Activated naive CD8-positive, alpha-beta T cell treated with anti-CD3 and anti-CD28 coated beads for 36 hours (primary cell): ENCODE data around the gene MORC1. TPM values are rescaled to one million over a fixed set of nuclear protein-coding genes. Genes with fewer than 3 reads are reported as not detected.

ENCODE experiments used
- DNase-seq: peaks from one replicate; pipeline ENCODE4 v3.0.0; 2021
- H3K27ac Mint-ChIP-seq: one replicate; pipeline ENCODE4 v1.8.0; 2022; ENCODE audit warnings: mild to moderate bottlenecking, moderate library complexity, mixed read lengths
- H3K27me3 Mint-ChIP-seq: one replicate; pipeline ENCODE4 v1.8.0; 2022; ENCODE audit warnings: mild to moderate bottlenecking, mixed read lengths
- H3K36me3 Mint-ChIP-seq: one replicate; pipeline ENCODE4 v1.8.0; 2021; ENCODE audit warnings: mild to moderate bottlenecking, mixed read lengths
- H3K4me1 Mint-ChIP-seq: one replicate; pipeline ENCODE4 v1.8.0; 2021; ENCODE audit warnings: mixed read lengths
- H3K4me3 Mint-ChIP-seq: one replicate; pipeline ENCODE4 v1.8.0; 2022; ENCODE audit warnings: mild to moderate bottlenecking, moderate library complexity, mixed read lengths
- H3K9me3 Mint-ChIP-seq: one replicate; pipeline ENCODE4 v1.8.0; 2022; ENCODE audit warnings: mixed read lengths
- total RNA-seq, 2 experiments: library from RNA; stranded (reverse); gene quantifications; one replicate each; pipeline ENCODE4 v1.2.3, GENCODE V29; 2021

The MORC1 gene
- total RNA-seq, 2 experiments from 2014 or later = not detected

DNA sequence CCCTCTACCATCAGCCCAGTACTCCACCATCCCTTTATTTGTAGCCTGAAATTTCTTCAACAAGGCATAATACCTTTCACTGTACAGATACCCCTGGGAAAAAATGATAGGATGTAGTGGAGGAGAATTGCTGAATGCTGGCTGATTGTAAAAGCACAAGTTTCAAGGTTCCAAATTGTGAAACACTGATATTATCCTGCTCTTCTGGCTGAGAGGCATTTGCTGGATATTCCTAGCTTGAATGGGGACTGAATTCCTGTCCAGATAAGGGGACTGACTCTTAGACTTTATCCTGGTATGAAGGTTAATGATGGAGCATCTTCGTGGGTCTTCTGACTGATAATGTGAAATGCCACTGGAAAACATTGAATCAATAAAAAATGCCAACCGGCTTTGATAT lies 9.6 kb upstream of the MORC1 start:
- peaks cover 7% of the 10 kb centered on the region for H3K27me3 Mint-ChIP-seq
- H3K4me1 Mint-ChIP-seq = no peaks in the 10 kb centered on the region
- H3K36me3 Mint-ChIP-seq = no peaks in the 10 kb centered on the region
- no peak overlapping the region for H3K4me3 Mint-ChIP-seq
- peaks cover 3% of the 10 kb centered on the region for H3K9me3 Mint-ChIP-seq
- no peak for DNase-seq
- H3K27ac Mint-ChIP-seq = no peak overlapping the region

DNA sequence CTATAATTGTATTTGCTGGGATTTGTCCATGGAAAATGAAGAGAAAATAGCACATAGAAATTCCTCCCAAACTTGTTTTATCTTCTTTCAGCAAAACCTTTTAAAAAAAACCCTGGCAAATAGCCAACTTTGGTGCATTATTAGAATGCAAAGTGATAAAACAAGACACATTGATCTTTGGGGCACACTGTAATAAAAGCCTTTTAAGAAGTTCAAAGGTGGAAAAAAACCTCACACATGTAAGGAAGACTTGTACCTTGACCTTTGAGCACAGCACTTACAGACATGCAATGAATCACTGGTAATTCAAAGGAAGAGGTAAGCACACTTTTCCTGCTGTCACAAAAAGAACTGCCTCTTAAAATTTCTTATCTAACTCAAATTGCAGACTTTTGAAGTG lies 8.0 kb upstream of the MORC1 start:
- Mint-ChIP-seq H3K27me3 (peaks cover 7% of the 10 kb centered on the region), H3K4me3 (no peak overlapping the region), H3K27ac (no peak overlapping the region), H3K36me3 (no peaks in the 10 kb centered on the region), H3K4me1 (no peaks in the 10 kb centered on the region), H3K9me3 (peaks cover 3% of the 10 kb centered on the region)
- no peak for DNase-seq

DNA sequence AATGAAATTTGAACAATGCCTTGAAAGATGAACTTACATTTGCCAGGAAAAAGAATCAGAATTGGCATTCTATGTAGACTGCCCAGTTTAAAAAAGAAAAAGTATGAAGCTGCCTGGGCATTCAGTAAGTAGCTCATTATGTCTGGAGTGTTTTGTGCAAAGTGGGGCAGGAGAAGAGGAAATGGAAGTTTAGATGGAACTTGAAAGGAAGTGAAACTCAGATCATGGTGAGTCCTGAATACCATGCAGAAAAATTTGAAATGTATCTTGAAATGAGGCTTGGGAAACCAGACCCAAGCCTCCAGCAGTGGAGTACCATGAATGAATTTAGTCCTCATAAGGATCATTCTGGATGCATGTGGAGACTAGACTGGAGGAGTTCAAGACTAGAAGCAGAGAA lies 4.8 kb upstream of the MORC1 start:
- Mint-ChIP-seq H3K9me3 (no peaks in the 10 kb centered on the region), H3K36me3 (no peaks in the 10 kb centered on the region), H3K27me3 (no peaks in the 10 kb centered on the region), H3K27ac (no peak overlapping the region), H3K4me3 (no peak overlapping the region), H3K4me1 (no peaks in the 10 kb centered on the region)
- no peak for DNase-seq

DNA sequence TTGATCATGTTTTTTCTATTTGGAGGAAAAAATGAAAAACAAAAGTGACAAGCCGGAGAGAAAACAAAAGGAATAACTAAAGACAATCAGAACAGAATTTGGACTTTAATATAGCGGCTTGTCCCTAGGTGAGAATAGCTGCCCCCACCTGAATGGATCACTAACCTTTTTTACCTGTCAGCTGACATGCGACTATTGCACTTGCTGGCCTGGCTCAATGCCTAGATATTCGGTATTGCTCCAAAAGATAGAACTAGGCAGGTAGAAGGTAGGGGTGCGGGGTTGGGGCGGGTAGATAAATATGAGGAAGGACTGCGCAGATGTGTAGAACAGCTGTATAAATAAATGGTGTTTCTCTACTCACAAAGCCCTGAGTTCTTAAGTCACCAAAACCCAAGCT lies 650 bp upstream of the MORC1 start:
- no peak for DNase-seq
- no peak overlapping the region for H3K27ac Mint-ChIP-seq
- H3K27me3 Mint-ChIP-seq = peaks cover 8% of the 10 kb centered on the region
- no peaks in the 10 kb centered on the region for H3K9me3 Mint-ChIP-seq
- H3K4me3 Mint-ChIP-seq = no peak overlapping the region
- H3K4me1 Mint-ChIP-seq = no peaks in the 10 kb centered on the region
- no peaks in the 10 kb centered on the region for H3K36me3 Mint-ChIP-seq

DNA sequence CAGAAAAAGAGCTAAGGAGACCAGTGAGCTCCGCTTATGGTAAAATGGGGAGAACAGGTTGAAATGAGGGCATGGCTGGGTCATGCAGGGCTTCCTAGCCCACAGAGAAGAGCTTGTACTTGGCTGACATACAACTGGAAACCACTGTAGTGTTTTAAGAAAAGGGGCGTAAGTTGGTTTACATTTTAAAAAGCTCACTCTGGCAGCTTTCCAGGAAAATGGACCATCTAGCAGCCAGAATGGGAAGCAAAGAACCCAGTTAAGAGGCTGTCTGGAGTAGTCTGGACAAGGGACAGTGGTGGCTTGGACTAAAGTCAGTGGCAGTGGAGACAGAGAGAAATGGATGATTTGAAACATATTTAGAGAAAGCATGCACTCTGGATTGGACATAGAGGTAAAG lies 1.9 kb downstream of the MORC1 start:
- H3K4me3 Mint-ChIP-seq = no peak overlapping the region
- DNase-seq = no peak
- H3K9me3 Mint-ChIP-seq = no peaks in the 10 kb centered on the region
- H3K27me3 Mint-ChIP-seq = peaks cover 8% of the 10 kb centered on the region
- H3K36me3 Mint-ChIP-seq = no peaks in the 10 kb centered on the region
- H3K27ac Mint-ChIP-seq = no peak overlapping the region
- H3K4me1 Mint-ChIP-seq = no peaks in the 10 kb centered on the region

DNA sequence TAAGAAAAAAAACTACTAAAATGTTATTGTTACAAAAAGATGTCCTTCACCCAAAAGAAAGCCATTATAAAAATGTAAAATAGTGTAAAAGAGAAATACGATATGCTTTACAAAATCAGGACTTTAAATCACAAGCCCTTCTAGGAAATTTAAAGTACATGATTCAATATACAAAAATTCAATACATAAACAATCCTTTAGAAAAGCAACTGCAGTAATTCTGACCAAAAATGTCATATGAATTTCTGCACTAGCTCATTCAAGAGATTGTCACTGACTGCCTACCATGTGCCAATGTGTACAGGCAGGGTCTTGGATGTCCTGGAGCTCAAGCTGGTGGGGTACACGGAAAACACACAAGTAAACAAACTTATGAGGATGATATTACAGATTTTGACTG lies 2.5 kb downstream of the MORC1 start:
- H3K27ac Mint-ChIP-seq = no peak overlapping the region
- H3K27me3 Mint-ChIP-seq = peaks cover 8% of the 10 kb centered on the region
- no peaks in the 10 kb centered on the region for H3K36me3 Mint-ChIP-seq
- no peak for DNase-seq
- no peaks in the 10 kb centered on the region for H3K9me3 Mint-ChIP-seq
- H3K4me1 Mint-ChIP-seq = no peaks in the 10 kb centered on the region
- H3K4me3 Mint-ChIP-seq = no peak overlapping the region

DNA sequence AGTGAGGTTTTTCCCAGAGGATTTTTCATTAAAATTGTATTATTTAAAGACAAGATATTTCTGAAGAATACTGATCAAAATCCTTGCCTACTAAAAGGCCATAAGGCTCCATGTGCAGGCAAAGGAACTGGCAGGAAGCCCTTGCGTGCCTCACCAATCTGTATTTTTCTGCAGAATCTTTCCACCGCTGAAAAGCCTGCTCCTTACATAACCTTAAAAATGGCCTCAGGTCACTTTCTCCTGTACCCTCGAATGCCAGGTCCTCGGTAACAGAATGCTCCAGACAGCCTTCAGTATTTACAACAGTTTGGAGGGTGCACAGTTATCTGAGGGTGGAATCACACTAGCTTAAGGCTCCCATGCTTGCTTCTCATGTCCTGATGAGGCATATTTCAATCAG lies 3.2 kb downstream of the MORC1 start:
- Mint-ChIP-seq H3K9me3 (no peaks in the 10 kb centered on the region), H3K4me3 (no peak overlapping the region), H3K27me3 (peaks cover 8% of the 10 kb centered on the region), H3K4me1 (no peaks in the 10 kb centered on the region), H3K27ac (no peak overlapping the region), H3K36me3 (no peaks in the 10 kb centered on the region)
- no peak for DNase-seq

DNA sequence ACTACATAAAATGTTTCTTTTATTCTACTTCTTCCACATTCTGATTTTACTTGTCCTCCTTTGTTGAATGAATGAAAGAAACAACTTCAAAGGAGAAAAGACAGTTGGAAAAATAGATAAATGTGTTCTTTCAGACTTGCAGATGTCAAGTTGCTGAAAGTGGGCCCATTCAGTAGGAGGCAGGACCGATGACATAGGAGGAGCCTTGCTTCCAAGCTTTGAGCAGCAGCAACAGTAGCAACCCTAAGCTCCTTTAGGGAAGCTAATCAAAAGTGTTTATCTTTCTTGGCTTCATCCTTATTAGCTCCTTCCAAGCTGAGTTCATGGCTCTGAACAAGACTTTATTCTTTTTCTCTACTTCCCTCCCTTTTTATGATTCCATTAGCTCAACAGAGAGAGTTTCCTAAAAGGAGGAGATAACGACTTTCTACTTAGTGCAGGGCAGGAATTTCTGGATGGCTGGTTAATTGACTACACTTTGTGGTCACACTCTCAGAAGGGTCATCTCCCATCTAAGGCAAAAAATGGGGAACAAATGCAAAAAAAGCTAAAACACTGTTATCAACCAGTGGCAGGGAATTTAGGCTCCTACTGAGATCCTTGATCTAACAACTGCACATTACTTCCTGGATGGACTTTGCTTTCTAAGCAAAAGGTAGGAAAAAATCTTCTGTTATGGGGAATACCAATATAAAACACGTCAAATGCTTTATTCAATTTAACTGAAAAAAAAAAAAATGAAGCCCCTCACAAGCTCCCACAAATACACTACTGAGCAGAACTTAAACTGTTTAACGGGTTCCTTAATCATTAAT lies 4.8 kb downstream of the MORC1 start:
- Mint-ChIP-seq H3K27ac (no peak overlapping the region), H3K9me3 (no peaks in the 10 kb centered on the region), H3K4me1 (no peaks in the 10 kb centered on the region), H3K36me3 (no peaks in the 10 kb centered on the region), H3K4me3 (no peak overlapping the region), H3K27me3 (peaks cover 8% of the 10 kb centered on the region)
- DNase-seq = no peak

DNA sequence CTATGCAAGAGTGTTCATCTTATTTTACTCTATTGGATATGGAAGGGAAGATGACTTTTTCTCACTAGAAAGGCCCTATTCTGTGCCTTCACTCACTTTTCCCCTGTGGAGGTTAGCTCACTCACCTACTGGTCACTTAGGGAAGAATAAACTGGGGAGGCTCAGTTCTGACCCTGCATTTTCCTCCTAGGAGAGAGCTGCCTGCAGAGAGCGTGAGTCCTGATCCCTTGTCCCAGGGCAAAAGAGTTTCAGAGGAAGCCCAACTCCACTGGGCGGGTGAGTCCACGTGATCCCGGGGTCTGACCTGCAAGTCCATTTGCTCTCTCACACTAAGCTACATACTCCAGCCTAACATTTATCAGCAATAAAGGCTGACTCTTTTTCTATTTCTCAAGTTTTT lies 8.4 kb downstream of the MORC1 start:
- Mint-ChIP-seq H3K9me3 (no peaks in the 10 kb centered on the region), H3K27ac (no peak overlapping the region), H3K4me3 (no peak overlapping the region), H3K4me1 (no peaks in the 10 kb centered on the region), H3K27me3 (peaks cover 4% of the 10 kb centered on the region), H3K36me3 (no peaks in the 10 kb centered on the region)
- DNase-seq = no peak

DNA sequence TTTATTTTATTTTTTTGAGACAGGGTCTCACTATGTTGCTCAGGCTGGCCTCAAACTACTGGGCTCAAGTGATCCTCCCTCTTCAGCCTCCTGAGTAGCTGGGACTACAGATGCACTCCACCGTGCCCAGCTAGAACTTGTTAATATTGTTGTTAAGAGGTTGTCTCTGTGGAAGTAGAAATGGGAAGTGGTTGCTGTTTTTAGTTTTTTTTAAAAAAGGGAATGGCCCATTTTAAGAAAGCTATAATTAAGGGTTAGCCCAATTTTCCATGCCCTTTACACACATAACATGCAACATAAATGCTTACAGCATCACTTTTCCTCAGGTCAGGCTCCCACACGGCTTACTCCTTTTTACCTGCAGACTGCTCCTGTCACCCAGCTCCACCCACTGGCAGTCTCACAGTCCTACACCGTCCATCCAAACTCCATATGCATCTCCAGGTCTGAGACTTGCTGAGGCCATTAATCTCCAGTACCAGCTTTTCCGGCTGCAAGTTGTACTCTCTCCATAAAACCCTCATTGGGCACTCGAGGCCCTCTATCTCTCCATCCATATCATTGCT lies 19.8 kb downstream of the MORC1 start:
- no peak for DNase-seq
- Mint-ChIP-seq H3K4me1 (no peaks in the 10 kb centered on the region), H3K4me3 (no peak overlapping the region), H3K27ac (no peak overlapping the region), H3K36me3 (no peaks in the 10 kb centered on the region), H3K9me3 (no peaks in the 10 kb centered on the region), H3K27me3 (no peaks in the 10 kb centered on the region)

DNA sequence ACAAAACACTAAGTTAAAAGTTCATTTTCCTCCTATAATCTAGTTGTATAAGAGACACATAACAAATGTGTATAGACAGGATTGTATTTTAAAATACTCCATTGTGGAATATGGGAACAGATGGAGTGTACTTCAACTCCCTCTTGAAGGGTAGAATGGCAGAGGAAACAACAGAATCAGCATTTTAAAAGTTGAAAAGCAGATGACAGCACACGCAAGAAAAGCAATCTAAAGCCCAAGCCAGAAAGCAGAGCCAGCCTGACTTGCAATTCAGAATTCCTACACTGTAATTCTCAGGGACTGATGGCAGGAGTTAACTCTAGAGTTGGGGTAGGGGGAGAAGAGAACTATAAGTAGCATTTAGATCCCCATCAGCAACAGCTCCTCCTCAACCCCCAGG lies 22.8 kb downstream of the MORC1 start:
- Mint-ChIP-seq H3K4me3 (no peak overlapping the region), H3K9me3 (no peaks in the 10 kb centered on the region), H3K27me3 (no peaks in the 10 kb centered on the region), H3K36me3 (no peaks in the 10 kb centered on the region), H3K4me1 (no peaks in the 10 kb centered on the region), H3K27ac (no peak overlapping the region)
- no peak for DNase-seq

DNA sequence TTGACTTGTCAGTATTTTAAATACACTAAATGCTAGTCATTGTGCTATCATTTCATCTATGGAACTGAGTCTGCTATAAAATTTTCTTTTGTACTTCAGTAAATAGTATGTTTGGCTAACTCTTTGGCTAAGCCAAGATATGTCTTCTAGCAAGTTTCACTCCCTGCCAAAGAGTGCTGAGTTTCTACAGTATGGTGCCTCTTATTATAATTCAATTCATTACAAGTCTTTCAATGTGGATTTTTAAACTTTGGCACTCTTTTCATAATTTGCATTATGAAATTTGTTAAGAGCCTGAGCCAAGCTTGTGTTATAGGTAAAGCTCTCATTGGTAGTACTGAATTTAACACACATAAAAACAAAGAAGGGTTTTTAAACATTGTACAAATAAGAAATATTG lies 24.4 kb downstream of the MORC1 start:
- Mint-ChIP-seq H3K27ac (no peak overlapping the region), H3K27me3 (peaks cover 3% of the 10 kb centered on the region)

DNA sequence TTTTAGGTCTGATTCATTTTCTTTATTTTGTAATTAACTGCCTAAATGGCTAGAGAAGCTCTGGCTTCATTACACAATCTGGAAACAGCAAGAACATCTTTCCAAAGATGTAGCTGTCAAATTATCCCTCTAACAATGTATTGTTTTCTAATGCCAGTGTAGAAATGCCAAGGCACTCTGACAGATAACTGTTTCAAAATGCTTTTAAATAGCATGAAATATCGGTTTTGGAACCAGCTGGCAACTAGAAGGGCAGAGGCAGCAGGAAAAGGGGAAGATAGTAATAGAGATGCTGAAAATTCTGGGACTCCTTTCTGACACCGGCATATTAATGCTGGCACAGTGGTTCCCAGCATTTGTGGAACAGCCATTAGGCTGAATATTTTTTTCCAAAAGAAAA lies 26.1 kb downstream of the MORC1 start:
- H3K9me3 Mint-ChIP-seq = no peaks in the 10 kb centered on the region

More for the DNA sequence above, 24.4 kb downstream of the MORC1 start:
- H3K9me3 Mint-ChIP-seq = no peaks in the 10 kb centered on the region
- no peak overlapping the region for H3K4me3 Mint-ChIP-seq
- H3K4me1 Mint-ChIP-seq = no peaks in the 10 kb centered on the region
- DNase-seq = no peak
- H3K36me3 Mint-ChIP-seq = no peaks in the 10 kb centered on the region

DNA sequence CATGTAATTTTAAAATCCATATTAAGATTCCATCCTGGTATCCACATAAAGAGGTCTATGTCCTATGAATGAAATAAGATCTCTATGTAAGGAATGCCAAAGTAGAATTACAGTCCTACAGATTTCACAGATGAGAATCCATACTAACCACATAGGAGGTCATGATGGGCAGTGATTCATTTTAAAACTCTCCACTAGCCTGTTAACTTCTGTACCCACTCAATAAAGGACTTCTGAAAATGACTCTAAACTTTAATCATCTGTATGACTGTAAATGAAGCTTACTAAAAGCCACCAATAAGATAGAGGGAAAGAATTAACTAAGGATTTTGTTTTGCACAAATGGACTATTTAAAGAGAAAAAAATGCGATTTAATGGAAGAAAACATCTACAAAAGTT lies 28.7 kb downstream of the MORC1 start:
- H3K36me3 Mint-ChIP-seq = no peaks in the 10 kb centered on the region
- no peak overlapping the region for H3K27ac Mint-ChIP-seq
- peaks cover 7% of the 10 kb centered on the region for H3K27me3 Mint-ChIP-seq
- H3K4me1 Mint-ChIP-seq = no peaks in the 10 kb centered on the region
- no peak overlapping the region for H3K4me3 Mint-ChIP-seq
- H3K9me3 Mint-ChIP-seq = no peaks in the 10 kb centered on the region
- no peak for DNase-seq

More for the DNA sequence above, 26.1 kb downstream of the MORC1 start:
- H3K27ac Mint-ChIP-seq = no peak overlapping the region
- no peak for DNase-seq
- no peak overlapping the region for H3K4me3 Mint-ChIP-seq
- H3K36me3 Mint-ChIP-seq = no peaks in the 10 kb centered on the region
- peaks cover 4% of the 10 kb centered on the region for H3K27me3 Mint-ChIP-seq
- no peaks in the 10 kb centered on the region for H3K4me1 Mint-ChIP-seq

DNA sequence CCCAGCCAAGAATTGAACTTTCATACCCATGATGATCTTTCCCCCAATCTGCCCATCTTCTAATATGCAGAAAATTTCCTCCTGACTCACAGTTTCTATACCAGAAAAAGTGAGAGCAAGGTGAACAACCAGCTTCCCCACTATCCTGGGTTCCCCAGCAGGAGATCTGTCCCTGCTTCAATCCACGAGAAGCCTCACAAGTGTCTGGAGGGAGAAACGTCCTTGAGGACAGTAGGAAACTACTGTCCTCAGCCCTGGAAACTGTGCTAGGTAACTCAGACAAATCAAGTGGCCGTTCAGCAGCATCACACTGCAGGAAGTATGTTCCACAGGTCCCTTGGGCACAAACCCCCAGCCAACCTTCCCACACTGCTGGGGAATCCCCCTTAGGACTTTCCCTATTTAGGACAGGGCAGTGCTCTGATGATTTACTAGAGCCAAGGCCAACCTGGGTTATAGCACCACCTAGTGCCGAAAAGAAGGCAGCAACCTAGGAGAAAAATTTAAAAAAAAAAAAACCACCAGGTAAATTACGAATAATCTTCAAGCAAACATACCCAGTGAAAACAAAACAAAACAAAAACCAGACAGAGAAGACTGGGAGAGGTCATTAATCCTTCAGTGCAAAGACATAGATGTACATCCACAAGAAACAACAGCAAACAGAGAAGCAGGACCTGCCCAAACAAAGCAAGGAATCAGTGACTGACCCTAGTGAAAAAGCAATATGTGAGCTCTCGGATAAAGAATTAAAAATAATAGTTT lies 36.0 kb downstream of the MORC1 start:
- Mint-ChIP-seq H3K36me3 (no peaks in the 10 kb centered on the region), H3K9me3 (peaks cover 5% of the 10 kb centered on the region), H3K27ac (no peak overlapping the region), H3K4me3 (no peak overlapping the region), H3K4me1 (peaks cover 3% of the 10 kb centered on the region), H3K27me3 (peaks cover 30% of the 10 kb centered on the region)
- DNase-seq = peak; percentile 20
